GM12865 (cell line): ENCODE results near the gene DNAJC3.
"Not testable (repeated sequence)": the region's sequence is repeated elsewhere in the genome, so short reads cannot be mapped to it uniquely, and the experiment has no call there.

Experiments
- DNase-seq: peaks from one replicate; pipeline ENCODE4 v3.0.0; 2010; ENCODE audit warnings: low read depth
- H3K4me3 ChIP-seq: 2 replicates; pipeline ENCODE4 v1.5.1; 2011; ENCODE audit warnings: mild to moderate bottlenecking, low read depth, low read length, control low read depth
- TF ChIP-seq, protein P1 (sequence below): IDR thresholded peaks from 2 replicates; pipeline ENCODE4 v1.5.1; 2011; ENCODE audit warnings: low read length, control low read depth, low read depth, inconsistent platforms; ENCODE audit not compliant: insufficient read depth; ENCODE audit errors: missing control alignments

The DNAJC3 gene

DNA sequence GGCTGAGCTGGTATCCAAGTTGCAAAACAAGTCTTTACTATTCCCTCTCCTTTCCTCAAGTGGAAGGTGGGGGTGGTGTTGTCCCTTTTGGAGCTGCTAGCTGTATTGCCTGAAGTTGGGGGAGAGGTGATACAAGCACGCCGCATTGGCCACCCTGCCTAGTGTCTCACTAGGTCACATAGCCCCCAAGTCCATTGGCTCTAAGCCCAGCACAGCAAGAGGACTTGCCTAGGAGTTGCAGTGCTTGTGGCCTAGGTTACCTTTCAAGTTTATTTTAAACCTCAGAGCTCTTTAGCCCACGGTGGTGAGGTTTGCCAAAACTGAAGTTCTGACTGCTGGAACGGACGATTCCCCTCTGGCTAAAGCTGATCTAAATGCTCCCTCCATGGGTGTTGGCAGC lies 5.3 kb upstream of the DNAJC3 start:
- no peak overlapping the region for H3K4me3 ChIP-seq
- no peak for DNase-seq
- TF ChIP-seq, protein P1, sequence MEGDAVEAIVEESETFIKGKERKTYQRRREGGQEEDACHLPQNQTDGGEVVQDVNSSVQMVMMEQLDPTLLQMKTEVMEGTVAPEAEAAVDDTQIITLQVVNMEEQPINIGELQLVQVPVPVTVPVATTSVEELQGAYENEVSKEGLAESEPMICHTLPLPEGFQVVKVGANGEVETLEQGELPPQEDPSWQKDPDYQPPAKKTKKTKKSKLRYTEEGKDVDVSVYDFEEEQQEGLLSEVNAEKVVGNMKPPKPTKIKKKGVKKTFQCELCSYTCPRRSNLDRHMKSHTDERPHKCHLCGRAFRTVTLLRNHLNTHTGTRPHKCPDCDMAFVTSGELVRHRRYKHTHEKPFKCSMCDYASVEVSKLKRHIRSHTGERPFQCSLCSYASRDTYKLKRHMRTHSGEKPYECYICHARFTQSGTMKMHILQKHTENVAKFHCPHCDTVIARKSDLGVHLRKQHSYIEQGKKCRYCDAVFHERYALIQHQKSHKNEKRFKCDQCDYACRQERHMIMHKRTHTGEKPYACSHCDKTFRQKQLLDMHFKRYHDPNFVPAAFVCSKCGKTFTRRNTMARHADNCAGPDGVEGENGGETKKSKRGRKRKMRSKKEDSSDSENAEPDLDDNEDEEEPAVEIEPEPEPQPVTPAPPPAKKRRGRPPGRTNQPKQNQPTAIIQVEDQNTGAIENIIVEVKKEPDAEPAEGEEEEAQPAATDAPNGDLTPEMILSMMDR, result no peak

DNA sequence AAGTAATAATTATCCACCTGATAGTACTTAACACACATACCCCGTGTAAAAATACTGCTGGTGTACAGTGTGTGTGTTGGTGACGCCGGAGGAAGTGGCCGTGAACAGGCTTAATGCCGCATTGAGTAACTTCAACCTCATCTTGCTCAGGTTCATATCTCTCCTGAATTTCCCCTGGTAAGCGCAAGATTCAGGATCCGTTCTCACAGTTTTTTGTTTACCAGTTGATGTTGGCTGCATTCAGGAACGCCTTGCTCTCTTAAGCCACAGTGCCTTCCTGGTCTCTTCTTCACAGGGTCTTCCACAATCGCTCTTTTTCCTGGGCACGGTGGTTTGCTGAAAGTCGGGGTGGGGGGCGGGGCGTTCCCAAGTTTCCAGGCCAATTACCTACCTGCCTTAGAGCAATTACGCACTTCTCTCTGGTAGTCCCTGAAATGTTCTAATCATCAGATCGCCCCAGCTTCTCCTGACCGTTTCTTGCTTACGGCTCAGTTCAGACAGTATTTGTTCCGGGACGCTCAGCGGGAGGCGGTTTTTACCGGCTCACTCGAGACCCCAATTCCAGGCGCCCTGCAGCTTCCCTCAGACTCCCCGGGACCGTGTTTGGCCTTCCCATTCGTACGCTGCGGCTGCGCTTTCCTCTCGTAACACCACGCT lies 706 bp upstream of the DNAJC3 start:
- TF ChIP-seq, protein P1, result no peak
- peak; percentile 65 for DNase-seq
- H3K4me3 ChIP-seq, result peak overlapping the region; percentile 93

GRCh38 chr13:95677564-95678266 lies 776 bp downstream of the DNAJC3 start:
- H3K4me3 ChIP-seq, result peak overlapping the region; percentile 81
- TF ChIP-seq, protein P1, result no peak
- DNase-seq, result no peak

- H3K4me3 ChIP-seq, result peak overlapping the region; percentile 81
- no peak for DNase-seq
- TF ChIP-seq, protein P1, result no peak
These were observed 2.0 kb downstream of the DNAJC3 start for GRCh38 chr13:95678967-95679366.

GRCh38 chr13:95679722-95680121 lies 2.8 kb downstream of the DNAJC3 start:
- H3K4me3 ChIP-seq, result no peak overlapping the region
- DNase-seq, result no peak
- TF ChIP-seq, protein P1, result no peak

- no peak for DNase-seq
These were observed 7.5 kb downstream of the DNAJC3 start for GRCh38 chr13:95684418-95684817.

DNA sequence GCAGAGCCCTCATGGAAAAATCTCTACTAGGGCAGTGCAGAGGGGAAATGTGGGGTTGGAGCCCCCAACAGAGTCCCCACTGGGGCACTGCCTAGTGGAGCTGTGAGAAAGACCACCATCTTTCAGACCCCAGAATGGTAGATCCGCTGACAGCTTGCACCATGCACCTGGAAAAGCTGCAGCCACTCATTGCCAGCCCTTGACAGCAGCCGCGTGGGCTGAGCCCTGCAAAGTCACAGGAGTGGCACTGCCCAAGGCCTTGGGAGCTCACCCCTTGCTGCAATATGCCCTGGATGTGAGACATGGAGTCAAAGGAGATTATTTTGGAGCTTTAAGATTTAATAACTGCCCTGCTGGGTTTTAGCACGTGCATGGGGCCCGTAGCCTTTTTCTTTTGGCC lies 8.0 kb downstream of the DNAJC3 start:
- not testable (repeated sequence) for H3K4me3 ChIP-seq, DNase-seq

More at GRCh38 chr13:95684418-95684817, 7.5 kb downstream of the DNAJC3 start:
- no peak overlapping the region for H3K4me3 ChIP-seq
- TF ChIP-seq, protein P1, result no peak
